Thoracic aorta (tissue), 2 donors: ENCODE results near the gene PSMB10. TPM values are rescaled to one million over a fixed set of nuclear protein-coding genes. Genes with fewer than 3 reads are reported as not detected.
A peak's percentile ranks its signal among the peaks of the same experiment; 100 is the strongest.

ENCODE experiments used
- ATAC-seq: fragments of 150-250 bp; one replicate; pipeline ENCODE4 v1.8.0; 2017; ENCODE audit warnings: low read depth; ENCODE audit not compliant: insufficient number of reproducible peaks, low FRiP score
- DNase-seq: peaks from one replicate; pipeline ENCODE4 v3.0.0-alpha.2; 2020; ENCODE audit warnings: low spot score
- H3K27ac ChIP-seq, 2 donors: fragments of 200-600 bp; sonication (generic); 1 replicate in 1 of 2; 2 replicates in 1 of 2; pipeline ENCODE4 v1.5.1; 2016; ENCODE audit warnings: mild to moderate bottlenecking in 2 of 2, moderate library complexity in 2 of 2
- H3K27me3 ChIP-seq: fragments of 200-600 bp; sonication (generic); replicated peaks from 2 replicates; pipeline ENCODE4 v1.6.0; 2016; ENCODE audit warnings: mild to moderate bottlenecking; ENCODE audit not compliant: insufficient read depth
- H3K36me3 ChIP-seq: fragments of 200-600 bp; sonication (generic); one replicate; pipeline ENCODE4 v1.5.1; 2016
- H3K4me1 ChIP-seq, 2 donors: fragments of 200-600 bp; sonication (generic); 1 replicate in 1 of 2; 2 replicates in 1 of 2; pipeline versions ENCODE4 v1.5.1 to v1.6.0; 2016; ENCODE audit warnings: low read depth in 2 of 2, mild to moderate bottlenecking in 1 of 2; ENCODE audit not compliant: control insufficient read depth in 1 of 2
- H3K4me3 ChIP-seq: fragments of 200-600 bp; sonication (generic); 2 replicates; pipeline ENCODE4 v1.5.1; 2016; ENCODE audit warnings: mild to moderate bottlenecking
- H3K9me3 ChIP-seq: fragments of 200-600 bp; sonication (generic); 2 replicates; pipeline ENCODE4 v1.5.1; 2016
- total RNA-seq, 2 donors: library from RNA; depleted of rRNA; stranded (reverse); fragments of >200 nt; gene quantifications; one replicate each; pipeline versions ENCODE4 v1.1.0 to v1.2.3, GENCODE V29; 2016
- TF ChIP-seq, protein P1 (sequence below): fragments of 200-600 bp; sonication (generic); IDR thresholded peaks from one replicate; pipeline ENCODE4 v1.5.1; 2019; ENCODE audit warnings: antibody characterized with exemption

PSMB10 gene
- total RNA-seq, 2 donors from 2014 or later: 19.8 to 52.7 TPM

DNA sequence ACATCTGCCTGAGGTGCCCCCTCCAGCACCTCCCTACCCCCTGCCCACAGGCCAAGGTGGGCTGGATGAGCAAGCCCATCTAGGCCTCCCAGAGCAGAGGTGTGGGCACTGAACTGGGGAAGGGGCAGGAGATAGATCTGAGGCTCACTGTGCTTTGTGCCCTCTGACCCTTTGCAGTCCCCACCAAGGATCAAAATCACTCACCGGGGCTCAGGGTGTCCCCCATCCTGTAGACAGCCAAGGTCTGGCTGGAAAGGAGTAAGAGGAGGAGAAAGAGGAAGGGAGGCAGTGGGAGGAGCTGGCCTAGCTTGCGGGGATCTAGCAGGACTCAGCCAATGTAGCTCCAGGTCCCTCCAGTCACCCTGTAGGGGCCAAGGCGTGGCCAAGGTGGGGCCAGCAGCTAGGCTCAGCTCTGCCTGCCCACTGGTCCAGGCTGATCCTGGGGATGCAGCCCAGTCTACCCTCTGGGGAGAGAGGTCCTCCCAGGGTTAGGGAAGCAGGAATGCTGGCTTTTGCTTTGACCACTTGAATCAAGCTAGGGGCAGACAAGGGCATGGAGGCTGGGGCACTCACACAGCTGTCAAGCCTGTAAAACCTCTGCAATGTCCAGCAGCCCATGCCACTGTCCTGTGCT, 30.0 kb upstream of the PSMB10 start:
- H3K36me3 ChIP-seq: peaks cover 18% of the 10 kb centered on the region
- peak overlapping the region; percentile 94 to 96 for H3K27ac ChIP-seq
- peak overlapping the region; percentile 84 for H3K4me3 ChIP-seq
- ATAC-seq (no peak), DNase-seq (no peak)
- H3K9me3 ChIP-seq: no peaks in the 10 kb centered on the region
- TF ChIP-seq, protein P1, sequence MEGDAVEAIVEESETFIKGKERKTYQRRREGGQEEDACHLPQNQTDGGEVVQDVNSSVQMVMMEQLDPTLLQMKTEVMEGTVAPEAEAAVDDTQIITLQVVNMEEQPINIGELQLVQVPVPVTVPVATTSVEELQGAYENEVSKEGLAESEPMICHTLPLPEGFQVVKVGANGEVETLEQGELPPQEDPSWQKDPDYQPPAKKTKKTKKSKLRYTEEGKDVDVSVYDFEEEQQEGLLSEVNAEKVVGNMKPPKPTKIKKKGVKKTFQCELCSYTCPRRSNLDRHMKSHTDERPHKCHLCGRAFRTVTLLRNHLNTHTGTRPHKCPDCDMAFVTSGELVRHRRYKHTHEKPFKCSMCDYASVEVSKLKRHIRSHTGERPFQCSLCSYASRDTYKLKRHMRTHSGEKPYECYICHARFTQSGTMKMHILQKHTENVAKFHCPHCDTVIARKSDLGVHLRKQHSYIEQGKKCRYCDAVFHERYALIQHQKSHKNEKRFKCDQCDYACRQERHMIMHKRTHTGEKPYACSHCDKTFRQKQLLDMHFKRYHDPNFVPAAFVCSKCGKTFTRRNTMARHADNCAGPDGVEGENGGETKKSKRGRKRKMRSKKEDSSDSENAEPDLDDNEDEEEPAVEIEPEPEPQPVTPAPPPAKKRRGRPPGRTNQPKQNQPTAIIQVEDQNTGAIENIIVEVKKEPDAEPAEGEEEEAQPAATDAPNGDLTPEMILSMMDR: no peak
- H3K27me3 ChIP-seq: no peaks in the 10 kb centered on the region
- peaks cover 26 to 59% of the 10 kb centered on the region in 2 donors for H3K4me1 ChIP-seq

DNA sequence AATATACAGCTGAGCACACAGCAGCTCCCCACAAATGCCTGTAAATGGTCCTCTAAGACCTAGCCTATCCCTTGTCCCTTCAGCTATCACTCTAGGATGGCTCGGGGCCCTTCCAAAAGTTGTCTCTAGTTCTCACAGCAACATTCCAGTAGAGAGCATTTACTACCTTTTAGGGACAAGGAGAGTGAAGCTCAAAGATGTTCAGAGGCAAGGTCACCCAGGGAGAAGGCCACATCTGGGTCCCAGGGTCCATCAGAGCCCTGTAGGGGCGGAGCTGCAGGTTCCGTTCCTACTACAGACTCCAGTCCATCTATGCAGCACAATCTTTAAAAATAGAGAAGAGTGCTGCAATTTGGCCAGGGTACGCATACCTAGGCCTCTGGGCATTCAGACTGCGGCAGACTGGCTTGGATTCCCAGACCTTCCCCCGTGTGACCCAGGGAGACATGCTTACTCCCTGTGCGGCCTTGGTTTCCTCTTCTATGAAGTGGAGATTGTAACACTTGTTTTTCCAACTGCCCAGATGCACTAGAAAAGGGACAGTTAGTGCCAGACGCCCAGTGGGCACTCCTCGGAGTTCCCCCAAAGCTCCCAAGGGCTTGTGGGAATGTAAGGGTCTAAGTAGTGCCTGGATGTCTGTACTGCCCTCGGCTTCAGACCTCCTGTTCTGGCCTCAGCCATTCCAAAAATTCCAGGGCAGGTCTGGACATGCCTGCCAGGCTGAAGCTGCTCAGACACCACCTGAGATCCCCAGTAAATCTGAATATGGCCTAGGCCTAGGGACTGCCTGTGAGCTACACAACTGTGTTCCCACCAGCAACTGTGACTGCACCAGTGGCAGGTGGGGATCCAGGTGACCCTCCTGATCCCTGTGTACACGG, 29.3 kb upstream of the PSMB10 start:
- ATAC-seq (no peak), DNase-seq (no peak)
- Histone ChIP-seq H3K9me3 (no peaks in the 10 kb centered on the region), H3K4me3 (peak overlapping the region; percentile 84), H3K27ac (peak overlapping the region; percentile 94 to 96), H3K4me1 (peaks cover 26 to 61% of the 10 kb centered on the region in 2 donors), H3K27me3 (no peaks in the 10 kb centered on the region), H3K36me3 (peaks cover 25% of the 10 kb centered on the region)
- TF ChIP-seq, protein P1: no peak

DNA sequence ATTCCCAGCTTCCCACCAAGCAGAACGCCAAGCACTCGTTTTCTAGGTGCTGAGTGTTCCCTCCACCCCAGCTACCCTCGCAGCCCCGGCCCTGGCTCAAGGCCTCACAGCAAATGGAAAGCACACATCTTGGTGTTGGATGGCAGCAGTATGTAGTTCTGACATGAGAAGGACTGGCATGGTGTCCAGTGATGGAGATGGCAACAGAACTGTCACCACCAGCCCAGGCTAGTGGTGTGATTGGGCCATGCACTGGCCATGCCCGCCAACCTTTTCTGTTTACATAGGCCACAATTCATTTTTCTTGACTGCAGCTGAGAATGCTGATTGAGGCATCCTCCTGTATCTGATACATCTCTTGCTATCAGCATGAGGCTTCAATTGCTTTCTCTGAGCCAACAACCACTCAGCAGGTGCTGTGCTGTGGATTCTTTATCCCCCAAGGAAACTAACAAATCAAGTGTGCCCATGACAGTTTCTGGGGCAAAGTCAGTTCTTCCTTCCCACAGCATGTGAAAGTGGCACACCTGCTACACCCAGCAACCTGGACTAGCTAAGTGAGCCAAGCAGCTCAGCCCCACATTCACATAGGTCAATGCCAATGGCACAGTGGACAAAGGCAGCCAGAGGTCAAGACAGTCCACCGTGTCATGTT, 28.0 kb upstream of the PSMB10 start:
- Histone ChIP-seq H3K4me3 (peak overlapping the region; percentile 41), H3K4me1 (peaks cover 33 to 73% of the 10 kb centered on the region in 2 donors), H3K27ac (peak overlapping the region; percentile 55 to 94), H3K9me3 (no peaks in the 10 kb centered on the region), H3K36me3 (peaks cover 38% of the 10 kb centered on the region), H3K27me3 (no peaks in the 10 kb centered on the region)
- DNase-seq (no peak), ATAC-seq (no peak)
- TF ChIP-seq, protein P1: no peak

DNA sequence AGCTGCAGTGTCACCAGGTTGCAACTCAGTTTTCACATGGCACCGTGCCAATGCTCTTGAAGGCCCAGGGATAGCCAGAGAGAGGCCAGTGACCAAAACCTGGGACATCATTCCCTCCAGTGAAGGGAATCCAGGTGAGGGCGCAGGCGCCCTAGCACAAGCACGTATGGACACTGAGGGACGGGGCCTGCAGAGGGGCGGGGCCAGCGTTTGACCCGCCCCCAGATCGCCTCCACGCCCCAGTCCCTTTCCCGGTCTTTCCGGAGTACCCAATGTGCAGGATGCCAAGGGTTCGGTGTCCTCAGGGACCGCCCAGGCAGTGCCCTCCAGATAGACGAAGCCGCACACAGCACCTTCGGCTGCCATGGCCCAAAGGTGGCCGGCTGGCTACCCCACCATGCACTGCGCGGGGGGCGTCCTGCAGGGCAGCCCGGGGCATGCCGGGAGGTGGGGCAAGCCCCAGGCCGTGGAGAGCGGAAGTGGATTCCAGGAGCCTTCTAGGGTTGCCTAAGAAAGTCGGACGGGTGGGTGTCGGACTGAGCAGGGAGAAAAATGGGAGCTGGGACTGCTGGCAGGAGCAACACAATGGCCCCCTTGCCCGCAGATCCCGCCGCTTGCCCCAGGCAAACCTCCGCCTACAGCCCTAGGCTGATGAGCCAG, 27.1 kb upstream of the PSMB10 start:
- Histone ChIP-seq H3K4me3 (peak overlapping the region; percentile 41), H3K36me3 (peaks cover 46% of the 10 kb centered on the region), H3K4me1 (peaks cover 33 to 79% of the 10 kb centered on the region in 2 donors)

More for the DNA sequence above, 27.1 kb upstream of the PSMB10 start:
- DNase-seq: no peak
- H3K27me3 ChIP-seq: no peaks in the 10 kb centered on the region
- peak overlapping the region; percentile 55 to 94 for H3K27ac ChIP-seq
- H3K9me3 ChIP-seq: no peaks in the 10 kb centered on the region
- ATAC-seq: no peak
- TF ChIP-seq, protein P1: no peak
